Measurements from ENCODE around the gene PLA2G15. TPM values are rescaled to one million over a fixed set of nuclear protein-coding genes. Genes with fewer than 3 reads are reported as not detected.

PLA2G15 gene
- polyA plus RNA-seq, 1 of the 3 experiments (the other 2 are of a cell fraction), result 23.9 TPM

GRCh38 chr16:68202091-68202519 is 43.1 kb upstream of the PLA2G15 start:
- CTCF ChIA-PET, result interaction anchor here (1.0 kb wide), 1 partner anchor 15 kb away, joined by 3 read pairs; no protein-coding TSS in a partner anchor
- Histone ChIP-seq H3K36me3 (replicated peaks in 1 of 2; ENCODE audit: control insufficient read depth in 1 of 2, insufficient read depth in 2 of 2, low read length in 1 of 2) (no peaks in the 10 kb centered on the region), H3K9me3 (no peaks in the 10 kb centered on the region), H2AFZ (ENCODE audit: low read depth) (no peak overlapping the region), H3K27ac (ENCODE audit: low read depth in 2 of 2, low read length in 1 of 2) (no peak overlapping the region), H3K79me2 (ENCODE audit: insufficient read depth) (peaks cover 8% of the 10 kb centered on the region), H3K9me2 (no peaks in the 10 kb centered on the region), H3F3A (replicated peaks; ENCODE audit: insufficient read depth) (peaks cover 4% of the 10 kb centered on the region), H3K4me3 (ENCODE audit: low read depth in 2 of 2, low read length in 1 of 2) (no peak overlapping the region), H4K20me1 (ENCODE audit: insufficient read depth) (peaks cover 3% of the 10 kb centered on the region; the same call in 1 of the 2 replicates), H3K4me2 (no peak overlapping the region), H3K27me3 (ENCODE audit: insufficient read depth) (no peaks in the 10 kb centered on the region), H3K9ac (no peak overlapping the region), H3K4me1 (ENCODE audit: control insufficient read depth in 1 of 2, insufficient read depth in 2 of 2, low read depth in 1 of 2, low read length in 1 of 2) (peaks cover 0 to 6% of the 10 kb centered on the region in 2 experiments; a peak in 3 of 4 replicates)
- POLR2A ChIA-PET, result no interaction called here
- no peak for DNase-seq
- TF ChIP-seq PBX3 (IDR thresholded peaks at IDR 0.05) (no peak), RAD21 (IDR thresholded peaks at IDR 0.05; ENCODE audit: low read length) (peak; percentile 28)

- H3K36me3 ChIP-seq (replicated peaks in 1 of 2; ENCODE audit: control insufficient read depth in 1 of 2, insufficient read depth in 2 of 2, low read length in 1 of 2), result no peaks in the 10 kb centered on the region
- H3K4me1 ChIP-seq (ENCODE audit: control insufficient read depth in 1 of 2, insufficient read depth in 2 of 2, low read depth in 1 of 2, low read length in 1 of 2), result no peaks in the 10 kb centered on the region; a peak in 1 of 4 replicates
- no peak overlapping the region for H3K27ac ChIP-seq (ENCODE audit: low read depth in 2 of 2, low read length in 1 of 2)
- ChIA-PET CTCF (interaction anchor here (0.6 to 0.7 kb wide), 2 partner anchors 112 to 165 kb away, joined by 3 to 4 read pairs; no protein-coding TSS in a partner anchor), POLR2A (no interaction called here)
- H3K9me2 ChIP-seq, result no peaks in the 10 kb centered on the region
- no peak overlapping the region for H3K9ac ChIP-seq
- WGBS (ENCODE audit: low lambda C conversion rate), result 90% methylated on average over 2 of the region's 2 CpGs
- H3K4me3 ChIP-seq (ENCODE audit: low read depth in 2 of 2, low read length in 1 of 2), result no peak overlapping the region
- no peaks in the 10 kb centered on the region for H3F3A ChIP-seq (replicated peaks; ENCODE audit: insufficient read depth)
- H4K20me1 ChIP-seq (ENCODE audit: insufficient read depth), result no peaks in the 10 kb centered on the region
- DNase-seq, result no peak
- peaks cover 22% of the 10 kb centered on the region; the same call in 1 of the 2 replicates for H3K79me2 ChIP-seq (ENCODE audit: insufficient read depth)
- no peaks in the 10 kb centered on the region for H3K9me3 ChIP-seq
- no peak for TF ChIP-seq SIN3A (IDR thresholded peaks at IDR 0.05; ENCODE audit: borderline replicate concordance, low read depth, low read length)
- TF ChIP-seq, protein P1, sequence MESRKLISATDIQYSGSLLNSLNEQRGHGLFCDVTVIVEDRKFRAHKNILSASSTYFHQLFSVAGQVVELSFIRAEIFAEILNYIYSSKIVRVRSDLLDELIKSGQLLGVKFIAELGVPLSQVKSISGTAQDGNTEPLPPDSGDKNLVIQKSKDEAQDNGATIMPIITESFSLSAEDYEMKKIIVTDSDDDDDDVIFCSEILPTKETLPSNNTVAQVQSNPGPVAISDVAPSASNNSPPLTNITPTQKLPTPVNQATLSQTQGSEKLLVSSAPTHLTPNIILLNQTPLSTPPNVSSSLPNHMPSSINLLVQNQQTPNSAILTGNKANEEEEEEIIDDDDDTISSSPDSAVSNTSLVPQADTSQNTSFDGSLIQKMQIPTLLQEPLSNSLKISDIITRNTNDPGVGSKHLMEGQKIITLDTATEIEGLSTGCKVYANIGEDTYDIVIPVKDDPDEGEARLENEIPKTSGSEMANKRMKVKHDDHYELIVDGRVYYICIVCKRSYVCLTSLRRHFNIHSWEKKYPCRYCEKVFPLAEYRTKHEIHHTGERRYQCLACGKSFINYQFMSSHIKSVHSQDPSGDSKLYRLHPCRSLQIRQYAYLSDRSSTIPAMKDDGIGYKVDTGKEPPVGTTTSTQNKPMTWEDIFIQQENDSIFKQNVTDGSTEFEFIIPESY (IDR thresholded peaks at IDR 0.05; ENCODE audit: borderline replicate concordance, low read depth), result no peak
- no peak for TF ChIP-seq MEF2A (IDR thresholded peaks at IDR 0.05; ENCODE audit: borderline replicate concordance, low read depth)
- no peak for TF ChIP-seq FOSL2 (IDR thresholded peaks at IDR 0.05; ENCODE audit: borderline replicate concordance, low read depth)
- TF ChIP-seq ELF1 (IDR thresholded peaks at IDR 0.05), result no peak
- no peak for TF ChIP-seq RAD21 (IDR thresholded peaks at IDR 0.05; ENCODE audit: low read length)
- TF ChIP-seq, protein P2, sequence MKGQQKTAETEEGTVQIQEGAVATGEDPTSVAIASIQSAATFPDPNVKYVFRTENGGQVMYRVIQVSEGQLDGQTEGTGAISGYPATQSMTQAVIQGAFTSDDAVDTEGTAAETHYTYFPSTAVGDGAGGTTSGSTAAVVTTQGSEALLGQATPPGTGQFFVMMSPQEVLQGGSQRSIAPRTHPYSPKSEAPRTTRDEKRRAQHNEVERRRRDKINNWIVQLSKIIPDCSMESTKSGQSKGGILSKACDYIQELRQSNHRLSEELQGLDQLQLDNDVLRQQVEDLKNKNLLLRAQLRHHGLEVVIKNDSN (IDR thresholded peaks at IDR 0.05; ENCODE audit: borderline replicate concordance, low read depth), result no peak
- no peak for TF ChIP-seq CTCF (IDR thresholded peaks at IDR 0.05)
- TF ChIP-seq NRF1 (IDR thresholded peaks at IDR 0.05; ENCODE audit: low read depth, low read length), result no peak
- TF ChIP-seq EP300 (IDR thresholded peaks at IDR 0.05; ENCODE audit: borderline replicate concordance in 1 of 2, low read depth in 1 of 2, low read length in 1 of 2), result no peak
- TF ChIP-seq MXI1 (IDR thresholded peaks at IDR 0.05; ENCODE audit: low read depth, low read length), result no peak
- no peaks in the 10 kb centered on the region for H3K27me3 ChIP-seq (ENCODE audit: insufficient read depth)
- no peak overlapping the region for H3K4me2 ChIP-seq
- no peak overlapping the region for H2AFZ ChIP-seq (ENCODE audit: low read depth)
Measured at GRCh38 chr16:68206245-68206644, 38.9 kb upstream of the PLA2G15 start.
